Measurements from ENCODE around the gene HIVEP3. TPM values are rescaled to one million over a fixed set of nuclear protein-coding genes. Genes with fewer than 3 reads are reported as not detected.

The HIVEP3 gene
- total and polyA plus RNA-seq, 7 donors = 0.70 to 3.4 (median 2.1) TPM

DNA sequence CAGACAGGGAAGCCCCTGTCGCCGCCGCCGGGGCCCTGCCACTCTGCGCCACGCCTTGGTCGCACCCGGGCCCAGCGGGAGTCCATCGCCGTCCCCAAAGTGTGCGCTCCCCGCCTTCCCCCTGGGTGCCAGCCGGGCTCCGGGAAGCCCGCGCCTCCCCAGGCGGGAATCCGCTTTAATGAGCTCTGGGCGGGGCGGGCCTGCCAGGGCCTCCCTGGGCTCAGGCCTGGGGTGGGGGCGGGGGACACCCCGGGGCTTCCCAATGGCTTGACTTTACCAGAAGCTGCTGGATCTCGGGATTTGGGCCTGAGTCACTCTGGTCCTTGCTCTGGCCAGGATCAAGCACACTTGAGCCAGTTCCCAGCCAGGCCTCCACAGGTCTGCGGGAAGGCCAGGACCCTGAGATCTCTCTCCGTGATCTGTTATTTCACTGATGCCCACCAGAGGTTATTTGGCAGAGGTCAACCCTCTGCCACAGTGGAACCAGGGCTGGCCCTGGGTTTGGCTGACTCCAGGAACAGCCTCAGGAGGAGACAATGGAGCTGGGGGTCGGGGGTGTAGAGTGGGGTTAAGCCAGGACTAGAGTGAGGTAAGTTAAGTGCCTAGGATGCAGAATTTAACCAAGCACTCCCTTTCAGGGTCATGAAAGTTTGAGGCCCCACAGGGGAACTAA is 255.8 kb downstream of the HIVEP3 start:
- intact Hi-C loops (cut with DNase I) = no loop called here
- H3K36me3 ChIP-seq (ENCODE audit: insufficient read depth in 1 of 2, low read depth in 1 of 2) = no peaks in the 10 kb centered on the region
- H3K9me3 ChIP-seq = no peaks in the 10 kb centered on the region
- no peaks in the 10 kb centered on the region for H3K27me3 ChIP-seq (ENCODE audit: insufficient read depth in 3 of 3, low read length in 2 of 3)
- H3K4me1 ChIP-seq = peaks cover 17% of the 10 kb centered on the region
- DNase-seq (peak; percentile 70 to 78), ATAC-seq (peak; percentile 57 to 78 (median 64))
- H3K27ac ChIP-seq = peak overlapping the region; percentile 88
- 26 to 52% (median 36%) methylated on average over 18 to 27 of the region's 27 CpGs for WGBS, 3 donors
- peak overlapping the region; percentile 77 for H3K4me3 ChIP-seq
- TF ChIP-seq, protein P1, sequence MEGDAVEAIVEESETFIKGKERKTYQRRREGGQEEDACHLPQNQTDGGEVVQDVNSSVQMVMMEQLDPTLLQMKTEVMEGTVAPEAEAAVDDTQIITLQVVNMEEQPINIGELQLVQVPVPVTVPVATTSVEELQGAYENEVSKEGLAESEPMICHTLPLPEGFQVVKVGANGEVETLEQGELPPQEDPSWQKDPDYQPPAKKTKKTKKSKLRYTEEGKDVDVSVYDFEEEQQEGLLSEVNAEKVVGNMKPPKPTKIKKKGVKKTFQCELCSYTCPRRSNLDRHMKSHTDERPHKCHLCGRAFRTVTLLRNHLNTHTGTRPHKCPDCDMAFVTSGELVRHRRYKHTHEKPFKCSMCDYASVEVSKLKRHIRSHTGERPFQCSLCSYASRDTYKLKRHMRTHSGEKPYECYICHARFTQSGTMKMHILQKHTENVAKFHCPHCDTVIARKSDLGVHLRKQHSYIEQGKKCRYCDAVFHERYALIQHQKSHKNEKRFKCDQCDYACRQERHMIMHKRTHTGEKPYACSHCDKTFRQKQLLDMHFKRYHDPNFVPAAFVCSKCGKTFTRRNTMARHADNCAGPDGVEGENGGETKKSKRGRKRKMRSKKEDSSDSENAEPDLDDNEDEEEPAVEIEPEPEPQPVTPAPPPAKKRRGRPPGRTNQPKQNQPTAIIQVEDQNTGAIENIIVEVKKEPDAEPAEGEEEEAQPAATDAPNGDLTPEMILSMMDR (IDR thresholded peaks at IDR 0.05) = no peak

- Histone ChIP-seq H3K4me1 (peaks cover 17% of the 10 kb centered on the region), H3K36me3 (ENCODE audit: insufficient read depth in 1 of 2, low read depth in 1 of 2) (no peaks in the 10 kb centered on the region), H3K4me3 (peak overlapping the region; percentile 77), H3K9me3 (no peaks in the 10 kb centered on the region), H3K27me3 (ENCODE audit: insufficient read depth in 3 of 3, low read length in 2 of 3) (no peaks in the 10 kb centered on the region), H3K27ac (peak overlapping the region; percentile 88)
- ATAC-seq (peak; percentile 57 to 70 (median 62)), DNase-seq (peak; percentile 67 to 78)
- WGBS, 3 donors = 1 to 3% (median 3%) methylated on average over 31 to 105 of the region's 105 CpGs
- intact Hi-C loops (cut with DNase I) = no loop called here
- TF ChIP-seq, protein P1 (IDR thresholded peaks at IDR 0.05) = no peak
Observed at GRCh38 chr1:41662061-41662764, 256.5 kb downstream of the HIVEP3 start.

DNA sequence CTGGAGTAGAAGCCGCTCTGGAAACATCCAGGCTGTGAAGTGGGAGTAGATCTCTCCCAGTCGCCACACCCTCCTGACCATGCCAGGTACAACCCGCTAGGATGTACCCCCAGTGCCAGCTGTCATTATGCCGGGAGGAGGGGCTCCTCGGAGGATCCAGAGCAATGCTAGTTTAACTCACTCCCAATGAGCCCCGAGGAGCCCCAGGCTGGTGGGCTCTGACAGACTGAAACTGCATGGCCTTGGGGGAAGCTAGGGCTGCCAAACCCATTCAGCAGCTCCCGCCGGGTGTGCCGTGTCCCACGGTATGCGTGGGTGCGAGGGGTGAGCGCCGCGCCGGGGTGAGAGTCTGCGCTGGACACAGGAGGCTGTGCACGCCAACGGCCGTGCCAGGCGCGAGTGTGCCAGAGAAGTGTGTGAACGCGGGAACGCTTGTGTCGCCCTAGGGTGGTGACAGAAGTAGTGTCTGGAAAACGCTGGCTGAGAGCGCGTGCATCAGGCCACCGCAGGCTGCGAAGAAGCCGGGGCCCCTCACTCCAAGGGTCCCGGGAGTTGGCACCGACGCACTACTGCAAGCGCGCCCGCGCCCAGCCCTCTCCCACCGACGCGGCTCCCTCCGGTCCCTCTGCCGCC is 257.2 kb downstream of the HIVEP3 start:
- TF ChIP-seq, protein P1 (IDR thresholded peaks at IDR 0.05) = no peak
- Histone ChIP-seq H3K36me3 (ENCODE audit: insufficient read depth in 1 of 2, low read depth in 1 of 2) (no peaks in the 10 kb centered on the region), H3K9me3 (no peaks in the 10 kb centered on the region), H3K4me3 (peak overlapping the region; percentile 74), H3K4me1 (peaks cover 17% of the 10 kb centered on the region), H3K27ac (peak overlapping the region; percentile 16), H3K27me3 (ENCODE audit: insufficient read depth in 3 of 3, low read length in 2 of 3) (no peaks in the 10 kb centered on the region)
- peak in 1 of 2 donors; percentile 31 for DNase-seq
- intact Hi-C loops (cut with DNase I) = no loop called here
- WGBS, 3 donors = 2 to 3% (median 2%) methylated on average over 26 to 44 of the region's 44 CpGs
- peak; percentile 5 to 23 (median 14) for ATAC-seq

- ATAC-seq = no peak
- intact Hi-C loops (cut with DNase I) = no loop called here
- TF ChIP-seq, protein P1 (IDR thresholded peaks at IDR 0.05) = no peak
- 61 to 72% (median 68%) methylated on average over 5 of the region's 5 CpGs for WGBS, 3 donors
- Histone ChIP-seq H3K27ac (no peak overlapping the region), H3K9me3 (no peaks in the 10 kb centered on the region), H3K27me3 (ENCODE audit: insufficient read depth in 3 of 3, low read length in 2 of 3) (no peaks in the 10 kb centered on the region), H3K36me3 (ENCODE audit: insufficient read depth in 1 of 2, low read depth in 1 of 2) (no peaks in the 10 kb centered on the region), H3K4me1 (peaks cover 17% of the 10 kb centered on the region), H3K4me3 (peak overlapping the region; percentile 74)
- no peak for DNase-seq
Observed at GRCh38 chr1:41660570-41661427, 257.9 kb downstream of the HIVEP3 start.
